ENCODE results near the gene ZNF592. TPM values are rescaled to one million over a fixed set of nuclear protein-coding genes. Genes with fewer than 3 reads are reported as not detected.

ZNF592 gene
- polyA plus RNA-seq, 1 donor (not counting 4 experiments of a cell fraction or from before 2014, with no cell fraction given): 4.1 TPM

GRCh38 chr15:84816694-84817465 is 68.5 kb downstream of the ZNF592 start, which contains the start of gene ALPK3:
TSS of gene ALPK3 (plus strand) at chr15:84817356. CDS start at chr15:84817453, 97 bp downstream.
- DNase-seq (ENCODE audit: low read depth, low spot score) (no peak), FAIRE-seq (no peak)
- no peaks in the 10 kb centered on the region for H3K9me3 ChIP-seq (ENCODE audit: control insufficient read depth, low read depth, low read length)
- no peaks in the 10 kb centered on the region for H3K36me3 ChIP-seq (ENCODE audit: control insufficient read depth in 2 of 2, extremely low read depth in 1 of 2, insufficient read depth in 2 of 2, low read length in 2 of 2)
- dilution Hi-C loops (cut with MboI; ENCODE audit: extremely low pct_ligation_motif_present, low sequenced_read_pairs): no loop called here
- no peaks in the 10 kb centered on the region for H3K79me2 ChIP-seq (ENCODE audit: control insufficient read depth, insufficient read depth, low read length)
- TF ChIP-seq, protein P1, sequence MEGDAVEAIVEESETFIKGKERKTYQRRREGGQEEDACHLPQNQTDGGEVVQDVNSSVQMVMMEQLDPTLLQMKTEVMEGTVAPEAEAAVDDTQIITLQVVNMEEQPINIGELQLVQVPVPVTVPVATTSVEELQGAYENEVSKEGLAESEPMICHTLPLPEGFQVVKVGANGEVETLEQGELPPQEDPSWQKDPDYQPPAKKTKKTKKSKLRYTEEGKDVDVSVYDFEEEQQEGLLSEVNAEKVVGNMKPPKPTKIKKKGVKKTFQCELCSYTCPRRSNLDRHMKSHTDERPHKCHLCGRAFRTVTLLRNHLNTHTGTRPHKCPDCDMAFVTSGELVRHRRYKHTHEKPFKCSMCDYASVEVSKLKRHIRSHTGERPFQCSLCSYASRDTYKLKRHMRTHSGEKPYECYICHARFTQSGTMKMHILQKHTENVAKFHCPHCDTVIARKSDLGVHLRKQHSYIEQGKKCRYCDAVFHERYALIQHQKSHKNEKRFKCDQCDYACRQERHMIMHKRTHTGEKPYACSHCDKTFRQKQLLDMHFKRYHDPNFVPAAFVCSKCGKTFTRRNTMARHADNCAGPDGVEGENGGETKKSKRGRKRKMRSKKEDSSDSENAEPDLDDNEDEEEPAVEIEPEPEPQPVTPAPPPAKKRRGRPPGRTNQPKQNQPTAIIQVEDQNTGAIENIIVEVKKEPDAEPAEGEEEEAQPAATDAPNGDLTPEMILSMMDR (optimal IDR thresholded peaks at IDR 0.05 in 1 of 3, IDR thresholded peaks at IDR 0.05 in 1 of 3, conservative IDR thresholded peaks at IDR 0.05 in 1 of 3; ENCODE audit: extremely low read depth in 1 of 3, insufficient read depth in 2 of 3, low read length in 3 of 3): no peak
- TF ChIP-seq EZH2 (IDR thresholded peaks at IDR 0.05; ENCODE audit: low read length): no peak
- H3K4me1 ChIP-seq (ENCODE audit: control insufficient read depth, extremely low read depth, insufficient read depth, low read length): no peaks in the 10 kb centered on the region
- peaks cover 2% of the 10 kb centered on the region for H3K9me1 ChIP-seq (ENCODE audit: control insufficient read depth, extremely low read depth, insufficient read depth, low read length)
- H2AFZ ChIP-seq (ENCODE audit: control insufficient read depth, low read length): no peak within 1 kb of the TSS
- no peak within 1 kb of the TSS for H3K9ac ChIP-seq (ENCODE audit: control insufficient read depth, extremely low read depth, insufficient read depth, low read length)
- peaks cover 8% of the 10 kb centered on the region for H3K27me3 ChIP-seq (ENCODE audit: control insufficient read depth, extremely low read depth, insufficient read depth, low read length)
- H3K27ac ChIP-seq (ENCODE audit: control insufficient read depth, insufficient read depth, low read length): no peak within 1 kb of the TSS
- H3K4me2 ChIP-seq (ENCODE audit: control insufficient read depth, extremely low read depth, insufficient read depth, low read depth, low read length): no peak within 1 kb of the TSS
- H3K4me3 ChIP-seq (ENCODE audit: control insufficient read depth in 2 of 3, extremely low read depth in 1 of 3, insufficient read depth in 2 of 3, low read depth in 1 of 3, low read length in 3 of 3): no peak within 1 kb of the TSS
- no peaks in the 10 kb centered on the region for H4K20me1 ChIP-seq (ENCODE audit: control insufficient read depth, extremely low read depth, insufficient read depth, low read length)

DNA sequence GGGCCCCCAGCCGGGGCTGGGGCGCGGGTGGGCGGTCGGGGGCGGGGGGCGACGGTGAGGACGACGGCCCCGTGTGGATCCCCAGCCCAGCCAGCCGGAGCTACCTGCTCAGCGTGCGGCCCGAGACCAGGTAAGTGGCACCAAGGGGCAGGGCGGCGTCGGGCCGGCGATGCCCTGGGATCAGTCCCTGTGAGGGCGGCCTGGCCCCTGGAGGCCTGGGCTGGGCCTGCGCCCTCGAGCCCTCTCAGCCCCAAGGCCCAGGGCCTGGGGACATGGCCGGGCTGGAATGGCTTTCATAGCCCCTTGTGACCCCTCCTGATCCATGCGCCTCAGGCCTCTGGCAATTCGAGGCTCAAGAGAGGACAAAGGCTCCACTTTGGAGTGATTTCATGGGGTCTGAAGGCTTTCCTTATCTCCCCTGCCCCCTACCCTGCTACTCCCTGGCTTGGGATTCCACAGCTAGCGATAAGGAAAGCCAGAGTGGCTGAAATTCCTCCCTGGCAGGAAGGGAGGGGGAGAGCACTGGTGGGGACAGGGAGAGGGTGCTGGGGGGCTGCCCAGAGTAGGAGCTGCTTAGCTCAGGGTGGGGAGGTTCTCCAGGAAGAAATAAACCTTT is 69.2 kb downstream of the ZNF592 start:
- Histone ChIP-seq H3K9me3 (ENCODE audit: control insufficient read depth, low read depth, low read length) (no peaks in the 10 kb centered on the region), H3K4me3 (ENCODE audit: control insufficient read depth in 2 of 3, extremely low read depth in 1 of 3, insufficient read depth in 2 of 3, low read depth in 1 of 3, low read length in 3 of 3) (no peak overlapping the region), H3K27me3 (ENCODE audit: control insufficient read depth, extremely low read depth, insufficient read depth, low read length) (peaks cover 11% of the 10 kb centered on the region), H3K4me1 (ENCODE audit: control insufficient read depth, extremely low read depth, insufficient read depth, low read length) (no peaks in the 10 kb centered on the region), H3K27ac (ENCODE audit: control insufficient read depth, insufficient read depth, low read length) (no peak overlapping the region), H4K20me1 (ENCODE audit: control insufficient read depth, extremely low read depth, insufficient read depth, low read length) (no peaks in the 10 kb centered on the region), H3K9ac (ENCODE audit: control insufficient read depth, extremely low read depth, insufficient read depth, low read length) (no peak overlapping the region), H2AFZ (ENCODE audit: control insufficient read depth, low read length) (no peak overlapping the region), H3K4me2 (ENCODE audit: control insufficient read depth, extremely low read depth, insufficient read depth, low read depth, low read length) (no peak overlapping the region), H3K36me3 (ENCODE audit: control insufficient read depth in 2 of 2, extremely low read depth in 1 of 2, insufficient read depth in 2 of 2, low read length in 2 of 2) (no peaks in the 10 kb centered on the region), H3K79me2 (ENCODE audit: control insufficient read depth, insufficient read depth, low read length) (no peaks in the 10 kb centered on the region), H3K9me1 (ENCODE audit: control insufficient read depth, extremely low read depth, insufficient read depth, low read length) (peaks cover 2% of the 10 kb centered on the region)
- DNase-seq (ENCODE audit: low read depth, low spot score) (no peak), FAIRE-seq (no peak)
- TF ChIP-seq, protein P1 (optimal IDR thresholded peaks at IDR 0.05 in 1 of 3, IDR thresholded peaks at IDR 0.05 in 1 of 3, conservative IDR thresholded peaks at IDR 0.05 in 1 of 3; ENCODE audit: extremely low read depth in 1 of 3, insufficient read depth in 2 of 3, low read length in 3 of 3): no peak
- no peak for TF ChIP-seq EZH2 (IDR thresholded peaks at IDR 0.05; ENCODE audit: low read length)
- dilution Hi-C loops (cut with MboI; ENCODE audit: extremely low pct_ligation_motif_present, low sequenced_read_pairs): no loop called here

Data from keratinocyte (primary cell).